HepG2 (cell line): ENCODE results near the gene PWP2. TPM values are rescaled to one million over a fixed set of nuclear protein-coding genes. Genes with fewer than 3 reads are reported as not detected.

Experiments
- ATAC-seq: fragments of 200-7000 bp; cut with Tn5 transposase; 3 replicates; pipeline ENCODE4 v1.9.1; 2020; ENCODE audit warnings: mild to moderate bottlenecking, moderate library complexity
- BruUV-seq: library from RNA; stranded (reverse); fragments of 400-500 nt; replicated peaks from 2 replicates; lab custom pipeline; 2021; lab: Mats Ljungman, UMichigan
- CTCF ChIA-PET: fragments of 300-600 bp; formaldehyde crosslinking; extraction: SDS; loops from one replicate; lab custom pipeline; 2021; ENCODE audit warnings: low total read pairs, inconsistent platforms, low intra/inter-chr PET ratio; lab: Yijun Ruan, JAX
- POLR2A ChIA-PET: fragments of 350-600 bp; sonication (Branson Sonifier 250); formaldehyde crosslinking; loops from one replicate; lab custom pipeline; 2020; ENCODE audit warnings: antibody characterized with exemption, inconsistent platforms; lab: Yijun Ruan, JAX
- DNase-seq: peaks from one replicate; pipeline ENCODE4 v3.0.0-alpha.2; 2015; ENCODE audit warnings: low spot score
- FAIRE-seq: peaks from 3 replicates; lab custom pipeline; 2011; peaks lifted over from hg19 to GRCh38; lab: Jason Lieb, UNC
- H2AFZ ChIP-seq: one replicate; pipeline ENCODE4 v1.6.1; 2011; ENCODE audit warnings: low read length, inconsistent platforms
- H3K27ac ChIP-seq: fragments of 300-600 bp; 3 replicates; pipeline ENCODE4 v1.8.0; 2011; ENCODE audit warnings: mixed run types, mild to moderate bottlenecking, mixed read lengths, low read length, inconsistent platforms; ENCODE audit not compliant: insufficient read depth; ENCODE audit errors: extremely low read length
- H3K27me3 ChIP-seq, 2 experiments: fragments of 200-600 bp in 1 of 2; 2 replicates in 1 of 2; 3 replicates in 1 of 2; pipeline versions ENCODE4 v1.6.0 to v1.8.0; 2011; ENCODE audit warnings: low read length in 2 of 2, mild to moderate bottlenecking in 2 of 2, moderate library complexity in 2 of 2, inconsistent platforms in 1 of 2; ENCODE audit not compliant: insufficient read depth in 2 of 2, control insufficient read depth in 1 of 2
- H3K36me3 ChIP-seq, 2 experiments: fragments of 200-600 bp in 1 of 2; replicated peaks in 1 of 2; 2 replicates in 1 of 2; 3 replicates in 1 of 2; pipeline versions ENCODE4 v1.5.1 to v1.8.0; 2011; ENCODE audit warnings: low read length in 2 of 2, inconsistent platforms in 1 of 2; ENCODE audit not compliant: insufficient read depth in 2 of 2, control insufficient read depth in 1 of 2
- H3K4me1 ChIP-seq: 2 replicates; pipeline ENCODE4 v1.5.1; 2012; ENCODE audit warnings: low read length, inconsistent platforms; ENCODE audit not compliant: insufficient read depth
- H3K4me2 ChIP-seq: 2 replicates; pipeline ENCODE4 v1.6.0; 2011; ENCODE audit warnings: low read depth, low read length, inconsistent platforms
- H3K4me3 ChIP-seq, 3 experiments: fragments of 200-600 bp in 1 of 3; sonication (generic), shearing (Covaris generic) in 1 of 3; replicated peaks in 1 of 3; 2 replicates each; pipeline ENCODE4 v1.5.1; 2011 to 2016; ENCODE audit warnings: low read length in 3 of 3, inconsistent platforms in 2 of 3, low read depth in 2 of 3, mild to moderate bottlenecking in 2 of 3, control low read depth in 1 of 3, mixed read lengths in 1 of 3; ENCODE audit not compliant: insufficient read depth in 1 of 3
- H3K79me2 ChIP-seq: one replicate; pipeline ENCODE4 v1.6.1; 2011; ENCODE audit warnings: low read length, inconsistent platforms; ENCODE audit not compliant: insufficient read depth
- H3K9ac ChIP-seq: 2 replicates; pipeline ENCODE4 v1.6.0; 2011; ENCODE audit warnings: mild to moderate bottlenecking, low read depth, low read length, inconsistent platforms; ENCODE audit not compliant: insufficient read depth
- H3K9me3 ChIP-seq: 2 replicates; pipeline ENCODE4 v1.5.1; 2012; ENCODE audit warnings: mild to moderate bottlenecking, low read length
- H4K20me1 ChIP-seq: 2 replicates; pipeline ENCODE4 v1.6.0; 2011; ENCODE audit warnings: inconsistent platforms, mild to moderate bottlenecking, low read length, moderate library complexity; ENCODE audit not compliant: insufficient read depth
- AHR ChIP-seq: IDR thresholded peaks from 2 replicates; pipeline ENCODE4 v1.6.1; 2018; ENCODE audit warnings: missing genetic modification reagents, missing compliant biosample characterization
- ARNTL ChIP-seq: sonication (generic); formaldehyde crosslinking; IDR thresholded peaks from 2 replicates; pipeline ENCODE4 v1.4.0; 2020; ENCODE audit warnings: mild to moderate bottlenecking, missing genetic modification reagents
- CBX5 ChIP-seq: sonication (generic); formaldehyde crosslinking; IDR thresholded peaks from 2 replicates; pipeline ENCODE4 v1.4.0; 2020; ENCODE audit warnings: missing genetic modification reagents, borderline replicate concordance
- MAZ ChIP-seq, 2 experiments: sonication (generic) in 1 of 2; formaldehyde crosslinking in 1 of 2; IDR thresholded peaks; 2 replicates each; pipeline versions ENCODE4 v1.5.0 to v1.6.1; 2012 to 2020; ENCODE audit warnings: low read depth in 2 of 2, mild to moderate bottlenecking in 2 of 2, borderline replicate concordance in 1 of 2, improper control_type of control experiment in 1 of 2, low read length in 1 of 2, missing genetic modification reagents in 1 of 2, moderate library complexity in 1 of 2
- RAD21 ChIP-seq: fragments of 450-650 bp; formaldehyde crosslinking; IDR thresholded peaks from 2 replicates; pipeline ENCODE4 v1.5.0; 2020; ENCODE audit warnings: mild to moderate bottlenecking
- TFDP2 ChIP-seq: sonication (generic); formaldehyde crosslinking; IDR thresholded peaks from 2 replicates; pipeline ENCODE4 v1.4.0; 2020; ENCODE audit warnings: missing genetic modification reagents
- TRAFD1 ChIP-seq: sonication (generic); formaldehyde crosslinking; IDR thresholded peaks from 2 replicates; pipeline ENCODE4 v1.5.1; 2020; ENCODE audit warnings: missing genetic modification reagents, mild to moderate bottlenecking, borderline replicate concordance
- ZFP62 ChIP-seq: sonication (generic); formaldehyde crosslinking; IDR thresholded peaks from 2 replicates; pipeline ENCODE4 v1.4.0; 2020; ENCODE audit warnings: missing genetic modification reagents
- ZNF124 ChIP-seq: sonication (generic); formaldehyde crosslinking; IDR thresholded peaks from 2 replicates; pipeline ENCODE4 v1.4.0; 2020; ENCODE audit warnings: missing genetic modification reagents
- ZNF780A ChIP-seq: sonication (generic); formaldehyde crosslinking; IDR thresholded peaks from 2 replicates; pipeline ENCODE4 v1.8.0; 2022; ENCODE audit warnings: mild to moderate bottlenecking, missing genetic modification reagents, moderate library complexity
- ZNF781 ChIP-seq: sonication (generic); formaldehyde crosslinking; IDR thresholded peaks from 2 replicates; pipeline ENCODE4 v1.5.1; 2020; ENCODE audit warnings: borderline replicate concordance, mild to moderate bottlenecking, missing genetic modification reagents; ENCODE audit errors: not compliant biosample characterization
- WGBS: methylation state at CpG from one replicate; pipeline ENCODE4 v1.1.6; 2017; ENCODE audit warnings: low lambda C conversion rate; 5-methylcytosine and 5-hydroxymethylcytosine counted together
- in situ Hi-C: cut with HindIII; loops from 2 replicates; pipeline ENCODE4 v1.10.0; 2017; ENCODE audit warnings: low pct_unique_long_range_greater_than_20kb; ENCODE audit not compliant: extremely low pct_ligation_motif_present
- intact Hi-C: fragments of 100-400 bp; cut with micrococcal nuclease; formaldehyde crosslinking; loops from one replicate; pipeline ENCODE4 v1.10.0; 2022; ENCODE audit not compliant: unreplicated experiment
- polyA plus RNA-seq, 8 experiments: library from polyadenylated mRNA; depleted of rRNA in 3 of 8; stranded (reverse) in 7 of 8; unstranded in 1 of 8; fragments of >200 nt; fragmentation: Illumina TruSeq in 4 of 8; extraction: Trizol in 4 of 8; gene quantifications; 2 replicates each; pipeline versions ENCODE4 v1.2.1 to v1.2.3, GENCODE V29; 2011 to 2016; ENCODE audit warnings: low read depth in 4 of 8, missing spikeins in 1 of 8, mixed read lengths in 1 of 8; ENCODE audit not compliant: insufficient read depth in 1 of 8
- total RNA-seq, 5 experiments: library from RNA; depleted of rRNA; stranded (reverse); fragments of >200 nt; fragmentation: Illumina TruSeq; extraction: Trizol; gene quantifications; 2 replicates each; pipeline ENCODE4 v1.2.3, GENCODE V29; 2016; ENCODE audit warnings: low read depth in 1 of 5

Gene PWP2
- total and polyA plus RNA-seq, 2 of the 13 experiments (the other 11 are each of a cell fraction or from before 2014, with no cell fraction given): 7.7 to 17.0 TPM

- TF ChIP-seq ZNF124 (CRISPR knock-in tag) (no peak), TFDP2 (no peak), MAZ (IDR thresholded peaks at IDR 0.05; ENCODE audit: borderline replicate concordance, low read depth, low read length) (no peak), MAZ (CRISPR knock-in tag; IDR thresholded peaks at IDR 0.05; ENCODE audit: low read depth) (no peak), ZNF781 (CRISPR knock-in tag) (no peak), AHR (CRISPR knock-in tag) (no peak), ARNTL (no peak), TRAFD1 (CRISPR knock-in tag) (no peak), RAD21 (no peak), ZNF780A (CRISPR knock-in tag) (no peak), CBX5 (CRISPR knock-in tag) (no peak)
- TF ChIP-seq, all 625 proteins: peak for 0
Observed at GRCh38 chr21:44058652-44058964, 48.6 kb upstream of the PWP2 start (continued).

GRCh38 chr21:44058981-44059380 is 48.2 kb upstream of the PWP2 start:
- ATAC-seq: no peak
- intact Hi-C loops: no loop called here

More at GRCh38 chr21:44058981-44059380, 48.2 kb upstream of the PWP2 start:
- 91% methylated on average over 17 of the region's 17 CpGs for WGBS
- Histone ChIP-seq H3K4me3 (no peak overlapping the region), H3K36me3 (peaks cover 17 to 57% of the 10 kb centered on the region in 2 experiments), H2AFZ (no peak overlapping the region), H4K20me1 (no peaks in the 10 kb centered on the region), H3K79me2 (no peaks in the 10 kb centered on the region), H3K27ac (no peak overlapping the region), H3K4me2 (no peak overlapping the region), H3K9me3 (no peaks in the 10 kb centered on the region), H3K4me1 (no peaks in the 10 kb centered on the region), H3K9ac (no peak overlapping the region), H3K27me3 (no peaks in the 10 kb centered on the region)
- no peak for TF ChIP-seq ZFP62
- ChIA-PET CTCF (no interaction called here), POLR2A (no interaction called here)
- BruUV-seq: no TSS peak
- in situ Hi-C loops: no loop called here
- DNase-seq (no peak), FAIRE-seq (no peak)
